HG03103 (cell line): ENCODE measurements around the gene SERPINE1.
"Not testable (repeated sequence)": the region's sequence is repeated elsewhere in the genome, so short reads cannot be mapped to it uniquely, and the experiment has no call there.

Source experiments
- ATAC-seq: cut with Tn5 transposase; IDR thresholded peaks from one replicate; pipeline ENCODE4 v1.9.1; 2021; ENCODE audit warnings: low read depth; ENCODE audit not compliant: unreplicated experiment

SERPINE1 gene

DNA sequence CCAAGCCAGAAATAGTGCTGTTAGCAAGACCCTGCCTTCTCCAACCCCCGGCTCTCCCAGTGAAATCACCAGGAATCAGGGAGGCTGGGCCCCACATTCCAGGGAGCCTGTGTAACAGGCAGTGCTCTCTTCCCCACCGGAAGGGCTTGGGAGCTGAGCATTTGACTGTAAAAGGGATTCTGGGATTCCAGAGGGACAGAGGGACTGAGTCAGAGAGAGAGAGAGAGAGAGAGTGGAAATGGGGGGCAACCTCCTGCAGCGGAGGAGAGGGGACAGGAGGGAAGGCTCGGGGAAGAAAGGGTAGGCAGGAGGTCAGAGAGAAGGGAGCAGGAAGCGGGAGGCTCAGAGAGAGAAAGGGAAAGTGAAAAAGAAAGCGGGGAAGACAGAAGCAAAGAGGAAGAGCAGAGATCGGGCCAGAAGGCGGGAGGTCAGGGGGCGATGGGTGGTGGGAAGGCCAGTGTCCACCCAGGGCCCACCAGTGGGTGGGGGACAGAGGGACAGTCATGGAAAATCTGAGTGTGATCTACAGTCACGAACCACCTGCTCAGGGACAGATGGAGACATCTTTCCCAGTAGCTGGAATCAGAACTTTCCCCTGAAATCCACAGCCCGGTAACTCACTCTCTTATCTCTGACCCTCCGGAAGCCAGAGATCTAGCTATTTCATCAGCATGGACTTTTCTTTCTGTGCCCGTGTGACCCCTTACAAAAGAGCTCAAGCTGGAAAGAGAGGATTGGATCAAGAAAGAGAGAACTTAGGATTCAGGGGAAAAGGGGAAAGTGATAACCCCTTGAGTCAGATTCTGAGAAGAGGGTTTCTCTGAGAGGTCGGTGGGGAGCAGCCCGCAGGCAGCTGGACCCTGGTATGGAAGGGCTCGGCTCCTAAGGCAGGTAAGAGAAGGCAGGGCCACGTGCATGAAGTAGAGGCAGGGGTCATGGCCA, 4.6 kb upstream of the SERPINE1 start:
- ATAC-seq: no peak

DNA sequence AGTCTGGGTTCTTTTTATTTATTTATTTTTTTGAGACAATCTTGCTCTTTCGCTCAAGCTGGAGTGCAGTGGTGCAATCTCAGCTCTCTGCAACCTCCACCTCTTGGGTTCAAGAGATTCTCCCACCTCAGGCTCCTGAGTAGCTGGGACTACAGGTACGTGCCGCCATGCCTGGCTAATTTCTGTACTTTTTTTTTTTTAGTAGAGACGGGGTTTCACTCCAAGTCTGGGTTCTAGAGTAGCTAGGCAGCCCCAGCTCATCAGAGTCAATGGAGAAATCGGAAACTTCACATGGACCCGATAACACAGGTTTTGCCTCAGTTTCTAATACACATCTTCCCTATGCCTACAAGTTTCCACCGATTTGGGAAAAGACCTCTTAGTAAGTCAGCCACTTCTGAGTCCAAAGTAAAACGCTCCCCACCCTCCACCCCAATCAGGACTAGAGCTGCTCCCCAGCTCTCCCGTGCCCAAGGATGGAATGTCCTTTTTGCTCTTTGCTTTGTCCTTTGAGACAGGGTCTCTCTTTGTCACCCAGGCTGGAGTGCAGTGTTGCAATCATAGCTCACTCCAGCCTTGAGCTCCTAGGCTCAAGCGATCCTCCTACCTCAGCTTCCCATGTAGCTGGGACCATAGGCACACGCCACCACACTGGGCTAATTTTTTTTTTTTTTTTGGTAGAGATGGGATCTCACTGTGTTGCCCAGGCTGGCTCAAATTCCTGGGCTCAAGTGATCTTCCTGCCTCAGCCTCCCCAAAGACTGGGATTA, 3.8 kb upstream of the SERPINE1 start:
- no peak for ATAC-seq

DNA sequence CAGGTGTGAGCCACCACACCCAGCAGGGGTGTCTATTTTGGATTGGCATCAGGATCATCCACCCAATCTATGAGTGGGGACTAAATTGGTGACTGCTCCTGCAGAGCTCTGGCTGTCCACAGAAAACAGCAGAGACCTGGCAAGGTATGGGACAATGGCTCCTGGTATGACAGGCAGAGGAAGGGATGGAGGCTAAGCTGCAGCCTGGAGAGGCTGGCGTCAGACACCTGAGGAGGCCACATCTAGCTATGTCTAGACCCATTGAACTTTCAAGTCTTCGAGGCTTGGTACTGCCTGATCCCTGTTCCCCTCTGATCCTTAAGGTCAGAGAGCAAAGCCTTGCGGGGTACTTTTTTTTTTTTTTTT, 3.2 kb upstream of the SERPINE1 start:
- ATAC-seq: no peak

GRCh38 chr7:101124376-101125056, 2.4 kb upstream of the SERPINE1 start:
- ATAC-seq: no peak

- no peak for ATAC-seq
Observed at GRCh38 chr7:101125989-101126650, 784 bp upstream of the SERPINE1 start.

DNA sequence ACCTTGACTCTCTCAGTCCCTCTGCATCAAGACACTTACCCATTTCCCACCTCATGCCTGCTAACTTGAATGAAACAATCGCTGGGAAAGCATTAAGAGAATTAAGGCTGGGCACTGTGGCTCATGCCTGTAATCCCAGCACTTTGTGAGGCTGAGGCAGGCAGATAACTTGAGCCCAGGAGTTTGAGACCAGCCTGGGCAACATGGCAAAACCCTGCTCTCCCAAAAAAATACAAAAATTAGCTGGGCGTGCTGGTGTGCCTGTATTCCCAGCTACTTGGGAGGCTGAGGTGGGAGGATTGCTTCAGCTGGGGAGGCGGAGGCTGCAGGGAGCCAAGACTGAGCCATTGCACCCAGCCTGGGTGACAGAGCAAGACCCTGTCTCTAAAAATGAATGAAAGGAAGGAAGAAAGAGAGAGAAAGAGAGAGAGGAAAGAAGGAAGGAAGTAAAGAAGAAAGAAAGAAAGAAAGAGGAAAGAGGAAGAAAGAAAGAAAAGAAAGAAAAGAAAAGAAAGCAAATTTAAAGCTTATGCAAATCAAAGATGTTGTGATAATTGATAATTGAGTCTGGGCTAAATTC, 646 bp downstream of the SERPINE1 start:
- no peak for ATAC-seq

DNA sequence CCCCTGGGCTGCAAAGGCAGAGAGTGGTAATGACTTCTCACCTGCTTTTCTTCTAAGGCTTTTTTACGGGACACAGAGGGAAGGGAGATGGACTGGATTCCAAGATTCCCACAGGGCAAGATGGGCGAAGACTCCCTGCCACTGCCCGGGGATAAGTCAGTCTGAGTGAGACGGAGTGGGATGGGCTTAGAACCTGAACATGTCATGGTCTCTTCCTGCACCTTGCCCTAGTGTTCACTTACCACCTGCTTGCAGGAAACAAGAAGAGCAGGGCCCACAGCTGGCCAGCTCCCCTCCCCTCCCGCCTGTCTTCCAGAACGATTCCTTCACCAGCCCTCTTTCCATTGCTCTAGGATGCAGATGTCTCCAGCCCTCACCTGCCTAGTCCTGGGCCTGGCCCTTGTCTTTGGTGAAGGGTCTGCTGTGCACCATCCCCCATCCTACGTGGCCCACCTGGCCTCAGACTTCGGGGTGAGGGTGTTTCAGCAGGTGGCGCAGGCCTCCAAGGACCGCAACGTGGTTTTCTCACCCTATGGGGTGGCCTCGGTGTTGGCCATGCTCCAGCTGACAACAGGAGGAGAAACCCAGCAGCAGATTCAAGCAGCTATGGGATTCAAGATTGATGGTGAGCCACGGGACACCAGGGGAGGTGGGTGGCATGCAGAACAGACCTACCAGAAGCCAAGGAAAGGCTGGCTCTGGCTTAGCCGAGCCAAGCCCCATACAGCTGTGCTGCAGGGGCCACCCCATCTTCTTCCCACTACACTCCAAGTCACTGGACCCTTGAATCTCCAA, 1.3 kb downstream of the SERPINE1 start:
- no peak for ATAC-seq

GRCh38 chr7:101129603-101130117, 2.8 kb downstream of the SERPINE1 start:
- no peak for ATAC-seq

DNA sequence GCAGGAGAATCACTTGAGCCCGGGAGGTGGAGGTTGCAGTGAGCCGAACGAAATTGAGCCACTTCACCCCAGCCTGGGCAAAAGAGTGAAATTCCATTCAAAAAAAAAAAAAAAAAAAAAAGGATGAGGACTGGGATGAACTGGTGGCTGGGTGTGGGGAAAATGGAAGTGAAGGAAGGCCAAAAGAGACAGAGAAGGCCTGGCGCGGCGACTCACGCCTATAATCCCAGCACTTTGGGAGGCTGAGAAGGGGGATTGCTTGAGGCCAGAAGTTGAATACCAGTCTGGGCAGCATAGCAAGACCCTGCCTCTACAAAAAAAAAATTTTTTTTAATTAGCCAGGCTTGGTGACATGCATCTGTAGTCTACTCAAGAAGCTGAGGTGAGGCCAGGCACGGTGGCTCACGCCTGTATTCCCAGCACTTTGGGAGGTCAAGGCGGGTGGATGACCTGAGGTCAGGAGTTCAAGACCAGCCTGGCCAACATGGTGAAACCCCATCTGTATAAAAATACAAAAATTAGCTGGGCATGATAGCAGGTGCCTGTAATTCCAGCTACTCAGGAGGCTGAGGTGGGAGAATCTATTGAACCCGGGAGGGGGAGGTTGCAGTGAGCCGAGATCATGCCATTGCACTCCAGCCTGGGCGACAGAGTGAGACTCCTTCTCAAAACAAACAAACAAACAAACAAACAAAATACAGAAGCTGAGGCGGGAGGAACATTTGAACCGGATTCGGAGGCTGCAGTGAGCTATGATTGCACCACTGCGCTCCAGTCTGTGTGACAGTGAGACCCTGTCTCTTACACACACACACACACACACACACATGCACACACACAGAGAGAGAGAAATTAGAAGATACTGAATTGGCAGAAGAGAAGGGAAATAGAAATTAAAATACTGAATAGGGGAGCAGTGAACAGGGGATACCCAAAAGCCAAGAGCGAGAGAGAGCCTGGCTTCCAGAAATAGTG, 6.0 kb downstream of the SERPINE1 start:
- ATAC-seq: not testable (repeated sequence)

- no peak for ATAC-seq
Observed at GRCh38 chr7:101133621-101134398, 6.9 kb downstream of the SERPINE1 start.

DNA sequence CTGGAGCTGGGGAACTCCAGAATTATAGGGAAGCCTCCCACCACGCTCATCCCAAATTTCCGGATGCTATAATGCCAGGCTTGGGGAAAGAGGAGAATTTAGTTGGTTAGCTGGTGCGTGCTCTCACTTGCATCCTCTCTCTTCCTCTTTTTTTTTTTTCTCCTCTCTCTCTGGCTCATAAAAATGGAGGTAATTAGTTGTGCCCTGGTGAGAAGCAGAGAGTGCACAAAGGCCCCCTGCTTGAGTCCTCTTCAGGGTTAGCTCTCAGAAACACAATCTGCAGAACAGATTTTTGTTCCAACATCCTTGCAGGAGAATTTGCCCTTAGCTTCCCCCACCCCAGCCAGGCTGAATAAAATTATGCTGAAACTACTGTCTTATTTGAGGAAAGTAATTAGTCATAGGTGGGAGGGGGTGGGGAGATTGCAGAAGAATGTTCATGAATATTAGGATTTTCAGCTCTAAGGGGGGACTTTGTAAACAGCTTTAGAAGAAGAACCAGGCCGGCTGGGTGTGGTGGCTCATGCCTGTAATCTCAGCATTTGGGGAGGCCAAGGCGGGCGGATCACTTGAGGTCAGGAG, 7.6 kb downstream of the SERPINE1 start:
- no peak for ATAC-seq

DNA sequence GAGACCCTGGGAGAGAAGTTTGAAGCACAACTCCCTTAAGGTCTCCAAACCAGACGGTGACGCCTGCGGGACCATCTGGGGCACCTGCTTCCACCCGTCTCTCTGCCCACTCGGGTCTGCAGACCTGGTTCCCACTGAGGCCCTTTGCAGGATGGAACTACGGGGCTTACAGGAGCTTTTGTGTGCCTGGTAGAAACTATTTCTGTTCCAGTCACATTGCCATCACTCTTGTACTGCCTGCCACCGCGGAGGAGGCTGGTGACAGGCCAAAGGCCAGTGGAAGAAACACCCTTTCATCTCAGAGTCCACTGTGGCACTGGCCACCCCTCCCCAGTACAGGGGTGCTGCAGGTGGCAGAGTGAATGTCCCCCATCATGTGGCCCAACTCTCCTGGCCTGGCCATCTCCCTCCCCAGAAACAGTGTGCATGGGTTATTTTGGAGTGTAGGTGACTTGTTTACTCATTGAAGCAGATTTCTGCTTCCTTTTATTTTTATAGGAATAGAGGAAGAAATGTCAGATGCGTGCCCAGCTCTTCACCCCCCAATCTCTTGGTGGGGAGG, 10.8 kb downstream of the SERPINE1 start:
- ATAC-seq: no peak

GRCh38 chr7:101138213-101138870, 11.4 kb downstream of the SERPINE1 start:
- ATAC-seq: peak; percentile 73

DNA sequence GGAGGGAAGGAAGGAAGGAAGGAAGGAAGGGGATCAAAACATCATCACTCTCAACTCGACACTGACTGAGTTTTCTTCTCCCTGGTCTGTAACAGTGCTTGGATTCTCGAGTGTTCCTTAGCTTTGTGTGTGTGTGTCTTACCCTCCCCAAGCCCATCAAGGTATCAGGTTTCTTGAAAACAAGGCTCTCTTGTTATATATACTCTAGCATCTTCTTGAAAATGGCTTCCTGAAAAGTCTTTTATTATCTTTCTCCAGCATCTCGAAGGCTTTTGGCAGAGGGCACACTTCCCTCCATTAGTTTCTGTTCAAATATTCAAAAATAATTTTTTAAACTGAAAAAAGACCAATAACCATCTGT, 13.4 kb downstream of the SERPINE1 start:
- ATAC-seq: no peak

DNA sequence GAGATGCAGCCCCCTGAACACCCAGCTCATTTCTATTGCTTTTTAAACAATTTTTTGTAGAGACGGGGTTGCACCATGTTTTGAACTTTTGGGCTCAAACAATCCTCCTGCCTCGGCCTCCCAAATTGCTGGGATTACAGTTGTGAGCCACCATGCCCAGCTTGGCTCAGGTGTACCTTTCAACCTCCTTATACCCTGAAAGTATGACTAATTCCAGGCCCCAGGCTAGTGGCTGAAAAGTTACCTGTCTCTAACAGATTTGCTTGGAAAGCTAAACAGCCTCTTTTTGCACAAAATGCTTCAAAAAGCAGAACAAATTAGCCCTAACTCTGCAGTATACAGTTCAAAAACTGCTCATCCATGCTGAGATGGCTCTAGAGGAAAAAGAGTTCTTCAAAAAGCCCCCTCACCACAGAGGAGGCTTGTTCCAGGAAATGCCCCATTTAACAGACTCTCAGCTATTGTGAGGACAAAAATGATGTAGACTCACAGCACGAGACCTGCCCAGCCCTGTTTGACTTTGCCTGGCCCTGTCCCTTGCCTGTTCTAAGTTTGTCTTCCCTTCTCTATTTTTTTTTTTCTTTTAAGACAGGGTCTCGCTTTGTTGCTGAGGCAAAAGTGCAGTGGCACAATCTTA, 14.0 kb downstream of the SERPINE1 start:
- ATAC-seq: no peak
